Mammary epithelial cell (primary cell): ENCODE data around the gene IFT27.

Experiments used
- CTCF ChIP-seq, 2 donors: IDR thresholded peaks in 1 of 2; conservative IDR thresholded peaks in 1 of 2; 2 replicates each; pipeline ENCODE4 v1.5.1; 2011 to 2012; ENCODE audit warnings: inconsistent platforms in 2 of 2, low read length in 2 of 2, mild to moderate bottlenecking in 2 of 2, control low read depth in 1 of 2, low read depth in 1 of 2; ENCODE audit not compliant: insufficient read depth in 1 of 2; ENCODE audit errors: extremely low read depth in 1 of 2
- EZH2 ChIP-seq: IDR thresholded peaks from 2 replicates; pipeline ENCODE4 v1.6.1; 2012; ENCODE audit warnings: low read length, inconsistent platforms, borderline replicate concordance

- TF ChIP-seq CTCF (conservative IDR thresholded peaks at IDR 0.05 in 1 of 2, IDR thresholded peaks at IDR 0.05 in 1 of 2; ENCODE audit: extremely low read depth in 1 of 2, insufficient read depth in 1 of 2, low read depth in 1 of 2, low read length in 2 of 2) = no peak
- no peak for TF ChIP-seq EZH2
These were observed 41.5 kb downstream of the IFT27 start for GRCh38 chr22:36734171-36735058.
